SK-N-SH (cell line): ENCODE data around the gene FIBP. TPM values are rescaled to one million over a fixed set of nuclear protein-coding genes. Genes with fewer than 3 reads are reported as not detected.

Experiments
- CTCF ChIA-PET: fragments of 300-600, 350-600 bp; formaldehyde crosslinking; extraction: SDS; loops from one replicate; lab custom pipeline; 2021; lab: Yijun Ruan, JAX
- POLR2A ChIA-PET: fragments of 350-600 bp; sonication (Branson Sonifier 250); formaldehyde crosslinking; extraction: SDS; loops from one replicate; lab custom pipeline; 2020; ENCODE audit warnings: antibody characterized with exemption, inconsistent platforms; lab: Yijun Ruan, JAX
- DNase-seq: peaks from one replicate; pipeline ENCODE4 v3.0.0; 2012
- H2AFZ ChIP-seq: fragments of 200-600 bp; sonication (generic); 2 replicates; pipeline ENCODE4 v1.8.1; 2016; ENCODE audit warnings: antibody characterized with exemption, mild to moderate bottlenecking, low read depth
- H3F3A ChIP-seq: fragments of 200-600 bp; sonication (generic); replicated peaks from 2 replicates; pipeline ENCODE3; 2016; ENCODE audit warnings: antibody characterized with exemption, mild to moderate bottlenecking; ENCODE audit not compliant: insufficient read depth
- H3K27ac ChIP-seq, 2 experiments: fragments of 200-500 bp in 1 of 2; fragments of 200-600 bp in 1 of 2; sonication (Bioruptor generic) in 1 of 2; sonication (generic), shearing (Covaris generic) in 1 of 2; 2 replicates each; pipeline versions ENCODE4 v1.5.1 to v1.6.1; 2014 to 2016; ENCODE audit warnings: low read depth in 2 of 2, inconsistent platforms in 1 of 2, low read length in 1 of 2, mild to moderate bottlenecking in 1 of 2, mixed read lengths in 1 of 2
- H3K27me3 ChIP-seq: fragments of 200-600 bp; sonication (generic), shearing (Covaris generic); 2 replicates; pipeline ENCODE4 v1.6.1; 2016; ENCODE audit warnings: mixed run types; ENCODE audit not compliant: insufficient read depth
- H3K36me3 ChIP-seq, 2 experiments: fragments of 200-500 bp in 1 of 2; fragments of 200-600 bp in 1 of 2; sonication (Bioruptor generic) in 1 of 2; sonication (generic) in 1 of 2; replicated peaks in 1 of 2; 2 replicates each; pipeline versions ENCODE3 to v1.5.1; 2014 to 2016; ENCODE audit warnings: low read length in 1 of 2, mild to moderate bottlenecking in 1 of 2; ENCODE audit not compliant: insufficient read depth in 2 of 2, control insufficient read depth in 1 of 2
- H3K4me1 ChIP-seq, 2 experiments: fragments of 200-500 bp in 1 of 2; fragments of 200-600 bp in 1 of 2; sonication (Bioruptor generic) in 1 of 2; sonication (generic), shearing (Covaris generic) in 1 of 2; 2 replicates each; pipeline versions ENCODE4 v1.5.1 to v1.6.1; 2014 to 2016; ENCODE audit warnings: low read depth in 1 of 2, low read length in 1 of 2, mixed run types in 1 of 2; ENCODE audit not compliant: insufficient read depth in 2 of 2, control insufficient read depth in 1 of 2
- H3K4me2 ChIP-seq: fragments of 200-600 bp; sonication (generic), shearing (Covaris generic); 2 replicates; pipeline ENCODE4 v1.6.1; 2017; ENCODE audit warnings: mixed run types
- H3K4me3 ChIP-seq, 2 experiments: fragments of 200-500 bp in 1 of 2; fragments of 200-600 bp in 1 of 2; sonication (Bioruptor generic) in 1 of 2; sonication (generic), shearing (Covaris generic) in 1 of 2; 2 replicates each; pipeline versions ENCODE4 v1.5.1 to v1.8.1; 2014 to 2016; ENCODE audit warnings: low read depth in 2 of 2, inconsistent platforms in 1 of 2, low read length in 1 of 2, mild to moderate bottlenecking in 1 of 2, mixed read lengths in 1 of 2, moderate library complexity in 1 of 2
- H3K79me2 ChIP-seq: fragments of 200-600 bp; sonication (generic); 2 replicates; pipeline ENCODE4 v1.8.1; 2017; ENCODE audit warnings: mild to moderate bottlenecking; ENCODE audit not compliant: insufficient read depth
- H3K9ac ChIP-seq: fragments of 200-600 bp; sonication (generic); 2 replicates; pipeline ENCODE4 v1.6.1; 2017; ENCODE audit warnings: mixed run types
- H3K9me2 ChIP-seq: fragments of 200-600 bp; sonication (generic); 2 replicates; pipeline ENCODE4 v1.6.1; 2017; ENCODE audit warnings: mixed run types
- H3K9me3 ChIP-seq: fragments of 200-600 bp; sonication (generic); 2 replicates; pipeline ENCODE4 v1.6.1; 2017; ENCODE audit warnings: mixed run types, mild to moderate bottlenecking, moderate library complexity
- H4K20me1 ChIP-seq: fragments of 200-600 bp; sonication (generic); 2 replicates; pipeline ENCODE4 v1.6.1; 2017; ENCODE audit warnings: mild to moderate bottlenecking, mixed run types; ENCODE audit not compliant: insufficient read depth
- CHD2 ChIP-seq: fragments of 150-350 bp; IDR thresholded peaks from 2 replicates; pipeline ENCODE4 v1.6.1; 2018; ENCODE audit warnings: low read length; ENCODE audit not compliant: partially characterized antibody
- CTCF ChIP-seq: fragments of 200-600 bp; sonication (generic); IDR thresholded peaks from 2 replicates; pipeline ENCODE4 v1.6.1; 2017; ENCODE audit warnings: antibody characterized with exemption, mild to moderate bottlenecking, moderate library complexity
- ELF1 ChIP-seq: IDR thresholded peaks from 2 replicates; pipeline ENCODE4 v1.4.0; 2012
- GATA2 ChIP-seq: sonication (generic); formaldehyde crosslinking; IDR thresholded peaks from 2 replicates; pipeline ENCODE4 v1.5.0; 2020; ENCODE audit warnings: mild to moderate bottlenecking, missing genetic modification reagents
- IRF3 ChIP-seq: fragments of 150-350 bp; IDR thresholded peaks from 2 replicates; pipeline ENCODE4 v1.6.1; 2016; ENCODE audit warnings: mild to moderate bottlenecking, low read depth, low read length
- JUND ChIP-seq: IDR thresholded peaks from 2 replicates; pipeline ENCODE4 v1.4.0; 2012
- MAX ChIP-seq: IDR thresholded peaks from 2 replicates; pipeline ENCODE4 v1.4.0; 2012; ENCODE audit warnings: low read depth
- MEF2A ChIP-seq: IDR thresholded peaks from 2 replicates; pipeline ENCODE4 v1.4.0; 2012; ENCODE audit warnings: low read depth, borderline replicate concordance
- MXI1 ChIP-seq: IDR thresholded peaks from 2 replicates; pipeline ENCODE4 v1.6.1; 2012; ENCODE audit warnings: mild to moderate bottlenecking, low read depth, low read length, improper control_type of control experiment
- RAD21 ChIP-seq: IDR thresholded peaks from 2 replicates; pipeline ENCODE4 v1.6.1; 2012; ENCODE audit warnings: mild to moderate bottlenecking, low read length
- REST ChIP-seq: IDR thresholded peaks from 2 replicates; pipeline ENCODE4 v1.6.1; 2012; ENCODE audit warnings: mild to moderate bottlenecking, low read depth, low read length, moderate library complexity
- SIN3A ChIP-seq: IDR thresholded peaks from 2 replicates; pipeline ENCODE4 v1.6.1; 2012; ENCODE audit warnings: low read depth, mild to moderate bottlenecking, low read length, moderate library complexity, borderline replicate concordance
- TCF12 ChIP-seq: IDR thresholded peaks from 2 replicates; pipeline ENCODE4 v1.4.0; 2012
- TEAD4 ChIP-seq: IDR thresholded peaks from 2 replicates; pipeline ENCODE4 v1.4.0; 2012; ENCODE audit warnings: mild to moderate bottlenecking, borderline replicate concordance; ENCODE audit not compliant: insufficient read depth
- USF1 ChIP-seq: IDR thresholded peaks from 2 replicates; pipeline ENCODE4 v1.4.0; 2012; ENCODE audit warnings: low read depth, borderline replicate concordance
- USF2 ChIP-seq: fragments of 150-350 bp; IDR thresholded peaks from 2 replicates; pipeline ENCODE4 v1.6.1; 2017; ENCODE audit warnings: antibody characterized with exemption, low read length, low read depth, borderline replicate concordance
- WGBS: methylation state at CpG from one replicate; pipeline ENCODE4 v1.1.6; 2017; ENCODE audit warnings: low lambda C conversion rate; 5-methylcytosine and 5-hydroxymethylcytosine counted together
- polyA plus RNA-seq, 3 experiments: library from polyadenylated mRNA; depleted of rRNA; stranded (reverse); fragments of >200 nt; gene quantifications; 2 replicates each; pipeline ENCODE4 v1.2.3, GENCODE V29; 2012

Gene FIBP
- polyA plus RNA-seq, 1 of the 3 experiments (the other 2 are of a cell fraction) = 190 TPM

- TF ChIP-seq CTCF (no peak), MAX (peak; percentile 78), CHD2 (no peak), GATA2 (CRISPR knock-in tag) (no peak), USF2 (no peak), RAD21 (no peak), USF1 (no peak), TEAD4 (no peak), SIN3A (peak; percentile 58; the same call in 1 of the 2 replicates), ELF1 (no peak), MEF2A (no peak)
Observed at GRCh38 chr11:65900125-65900898, 12.0 kb upstream of the FIBP start, which contains the start of gene FOSL1 (continued).

- peaks cover 45% of the 10 kb centered on the region for H4K20me1 ChIP-seq
- POLR2A ChIA-PET = no interaction called here
- H3K9ac ChIP-seq = peak overlapping the region; percentile 97
- peaks cover 0 to 44% of the 10 kb centered on the region in 2 experiments; a peak in 3 of 4 replicates for H3K4me1 ChIP-seq
- H3K4me3 ChIP-seq = peak overlapping the region; percentile 59 to 82
- H3K27me3 ChIP-seq = no peaks in the 10 kb centered on the region
- peak; percentile 71 for DNase-seq
- CTCF ChIA-PET = interaction anchor here (1.0 to 4.6 kb wide), 4 partner anchors 11 to 40 kb away, joined by 3 to 36 read pairs (median 35); partner anchors contain the start of genes CCDC85B, FIBP and MUS81
- WGBS = 0% methylated on average over 8 of the region's 78 CpGs
- H3K36me3 ChIP-seq = peaks cover 0 to 35% of the 10 kb centered on the region in 2 experiments
- peak overlapping the region; percentile 89 for H3K4me2 ChIP-seq
- peak overlapping the region in 1 of 2 experiments; percentile 95; a peak in 3 of 4 replicates for H3K27ac ChIP-seq
- peaks cover 65% of the 10 kb centered on the region for H3F3A ChIP-seq
- no peaks in the 10 kb centered on the region for H3K9me3 ChIP-seq
- H2AFZ ChIP-seq = no peak overlapping the region
- H3K79me2 ChIP-seq = peaks cover 87% of the 10 kb centered on the region
- no peaks in the 10 kb centered on the region for H3K9me2 ChIP-seq
- TF ChIP-seq JUND (peak; percentile 62; the same call in 1 of the 2 replicates), USF1 (peak; percentile 56; the same call in 1 of the 2 replicates), ELF1 (peak; percentile 3; the same call in 1 of the 2 replicates), REST (peak; percentile 28; the same call in 1 of the 2 replicates), IRF3 (no peak), MEF2A (no peak), TCF12 (no peak), MAX (peak; percentile 97), MXI1 (no peak), TEAD4 (0 out of 2 replicates have a peak, but pooled peaks have one; percentile 40)
Observed at GRCh38 chr11:65899356-65900124, 11.3 kb upstream of the FIBP start.
